ENCODE data around the gene HRH1. TPM values are rescaled to one million over a fixed set of nuclear protein-coding genes. Genes with fewer than 3 reads are reported as not detected.
A peak's percentile ranks its signal among the peaks of the same experiment; 100 is the strongest.

The HRH1 gene
- total RNA-seq, 1 donor from 2014 or later: 28.6 TPM

- Mint-ChIP-seq H3K9me3 (ENCODE audit: unreplicated experiment) (no peaks in the 10 kb centered on the region), H3K36me3 (ENCODE audit: unreplicated experiment) (peaks cover 17% of the 10 kb centered on the region), H3K27me3 (ENCODE audit: unreplicated experiment) (no peaks in the 10 kb centered on the region), H3K27ac (ENCODE audit: unreplicated experiment) (peak overlapping the region; percentile 19), H3K4me1 (ENCODE audit: unreplicated experiment) (peaks cover 55% of the 10 kb centered on the region), H3K4me3 (ENCODE audit: unreplicated experiment) (no peak overlapping the region)
- no peak for DNase-seq (ENCODE audit: extremely low spot score, unreplicated experiment)
- no peak for TF ChIP-seq CTCF (IDR thresholded peaks at IDR 0.05)
Observed at GRCh38 chr3:11159421-11159904, 5.2 kb downstream of the HRH1 start.

- peaks cover 19% of the 10 kb centered on the region for H3K36me3 Mint-ChIP-seq (ENCODE audit: unreplicated experiment)
- no peak overlapping the region for H3K4me3 Mint-ChIP-seq (ENCODE audit: unreplicated experiment)
- TF ChIP-seq CTCF (IDR thresholded peaks at IDR 0.05): no peak
- peak overlapping the region; percentile 7 for H3K27ac Mint-ChIP-seq (ENCODE audit: unreplicated experiment)
- H3K27me3 Mint-ChIP-seq (ENCODE audit: unreplicated experiment): no peaks in the 10 kb centered on the region
- no peak for DNase-seq (ENCODE audit: extremely low spot score, unreplicated experiment)
- no peaks in the 10 kb centered on the region for H3K9me3 Mint-ChIP-seq (ENCODE audit: unreplicated experiment)
- peaks cover 34% of the 10 kb centered on the region for H3K4me1 Mint-ChIP-seq (ENCODE audit: unreplicated experiment)
Observed at GRCh38 chr3:11161666-11162065, 7.4 kb downstream of the HRH1 start.

GRCh38 chr3:11162401-11163345 is 8.4 kb downstream of the HRH1 start:
- Mint-ChIP-seq H3K9me3 (ENCODE audit: unreplicated experiment) (no peaks in the 10 kb centered on the region), H3K4me1 (ENCODE audit: unreplicated experiment) (peaks cover 27% of the 10 kb centered on the region), H3K36me3 (ENCODE audit: unreplicated experiment) (peaks cover 21% of the 10 kb centered on the region), H3K27me3 (ENCODE audit: unreplicated experiment) (no peaks in the 10 kb centered on the region), H3K27ac (ENCODE audit: unreplicated experiment) (peak overlapping the region; percentile 2), H3K4me3 (ENCODE audit: unreplicated experiment) (no peak overlapping the region)
- no peak for TF ChIP-seq CTCF (IDR thresholded peaks at IDR 0.05)
- no peak for DNase-seq (ENCODE audit: extremely low spot score, unreplicated experiment)

GRCh38 chr3:11164607-11165006 is 10.3 kb downstream of the HRH1 start:
- DNase-seq (ENCODE audit: extremely low spot score, unreplicated experiment): no peak
- H3K9me3 Mint-ChIP-seq (ENCODE audit: unreplicated experiment): no peaks in the 10 kb centered on the region
- H3K27ac Mint-ChIP-seq (ENCODE audit: unreplicated experiment): no peak overlapping the region

More at GRCh38 chr3:11164607-11165006, 10.3 kb downstream of the HRH1 start:
- Mint-ChIP-seq H3K36me3 (ENCODE audit: unreplicated experiment) (peaks cover 23% of the 10 kb centered on the region), H3K4me3 (ENCODE audit: unreplicated experiment) (no peak overlapping the region), H3K27me3 (ENCODE audit: unreplicated experiment) (no peaks in the 10 kb centered on the region), H3K4me1 (ENCODE audit: unreplicated experiment) (peaks cover 35% of the 10 kb centered on the region)
- TF ChIP-seq CTCF (IDR thresholded peaks at IDR 0.05): no peak

Data from osteocyte (in vitro differentiated cells).